DOHH2 (cell line): ENCODE results near the gene CDK5RAP2.

Source experiments
- CTCF ChIP-seq: fragments of 200-600 bp; sonication (generic); IDR thresholded peaks from one replicate; pipeline ENCODE4 v1.5.1; 2014; ENCODE audit warnings: antibody characterized with exemption, mild to moderate bottlenecking, low read depth, low read length; ENCODE audit not compliant: poor library complexity, severe bottlenecking
- EZH2phosphoT487 ChIP-seq: fragments of 200-600 bp; sonication (generic); IDR thresholded peaks from 2 replicates; pipeline ENCODE4 v1.6.1; 2017; ENCODE audit warnings: borderline replicate concordance, mild to moderate bottlenecking, antibody characterized with exemption, low read length, moderate library complexity, mixed read lengths

- TF ChIP-seq CTCF (no peak), EZH2phosphoT487 (no peak)
These were observed 190.1 kb downstream of the CDK5RAP2 start for GRCh38 chr9:120389867-120390266.
